ENCODE data around the gene TRIM59. TPM values are rescaled to one million over a fixed set of nuclear protein-coding genes. Genes with fewer than 3 reads are reported as not detected.

TRIM59 gene
- total and polyA plus RNA-seq, 9 of the 15 experiments (the other 6 are each of a cell fraction or from before 2014, with no cell fraction given): 16.8 to 101 (median 34.8) TPM

- TF ChIP-seq, protein P1, sequence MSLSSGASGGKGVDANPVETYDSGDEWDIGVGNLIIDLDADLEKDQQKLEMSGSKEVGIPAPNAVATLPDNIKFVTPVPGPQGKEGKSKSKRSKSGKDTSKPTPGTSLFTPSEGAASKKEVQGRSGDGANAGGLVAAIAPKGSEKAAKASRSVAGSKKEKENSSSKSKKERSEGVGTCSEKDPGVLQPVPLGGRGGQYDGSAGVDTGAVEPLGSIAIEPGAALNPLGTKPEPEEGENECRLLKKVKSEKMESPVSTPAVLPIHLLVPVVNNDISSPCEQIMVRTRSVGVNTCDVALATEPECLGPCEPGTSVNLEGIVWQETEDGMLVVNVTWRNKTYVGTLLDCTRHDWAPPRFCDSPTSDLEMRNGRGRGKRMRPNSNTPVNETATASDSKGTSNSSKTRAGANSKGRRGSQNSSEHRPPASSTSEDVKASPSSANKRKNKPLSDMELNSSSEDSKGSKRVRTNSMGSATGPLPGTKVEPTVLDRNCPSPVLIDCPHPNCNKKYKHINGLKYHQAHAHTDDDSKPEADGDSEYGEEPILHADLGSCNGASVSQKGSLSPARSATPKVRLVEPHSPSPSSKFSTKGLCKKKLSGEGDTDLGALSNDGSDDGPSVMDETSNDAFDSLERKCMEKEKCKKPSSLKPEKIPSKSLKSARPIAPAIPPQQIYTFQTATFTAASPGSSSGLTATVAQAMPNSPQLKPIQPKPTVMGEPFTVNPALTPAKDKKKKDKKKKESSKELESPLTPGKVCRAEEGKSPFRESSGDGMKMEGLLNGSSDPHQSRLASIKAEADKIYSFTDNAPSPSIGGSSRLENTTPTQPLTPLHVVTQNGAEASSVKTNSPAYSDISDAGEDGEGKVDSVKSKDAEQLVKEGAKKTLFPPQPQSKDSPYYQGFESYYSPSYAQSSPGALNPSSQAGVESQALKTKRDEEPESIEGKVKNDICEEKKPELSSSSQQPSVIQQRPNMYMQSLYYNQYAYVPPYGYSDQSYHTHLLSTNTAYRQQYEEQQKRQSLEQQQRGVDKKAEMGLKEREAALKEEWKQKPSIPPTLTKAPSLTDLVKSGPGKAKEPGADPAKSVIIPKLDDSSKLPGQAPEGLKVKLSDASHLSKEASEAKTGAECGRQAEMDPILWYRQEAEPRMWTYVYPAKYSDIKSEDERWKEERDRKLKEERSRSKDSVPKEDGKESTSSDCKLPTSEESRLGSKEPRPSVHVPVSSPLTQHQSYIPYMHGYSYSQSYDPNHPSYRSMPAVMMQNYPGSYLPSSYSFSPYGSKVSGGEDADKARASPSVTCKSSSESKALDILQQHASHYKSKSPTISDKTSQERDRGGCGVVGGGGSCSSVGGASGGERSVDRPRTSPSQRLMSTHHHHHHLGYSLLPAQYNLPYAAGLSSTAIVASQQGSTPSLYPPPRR (CRISPR knock-in tag; IDR thresholded peaks at IDR 0.05; ENCODE audit: borderline replicate concordance): no peak
- no peak for TF ChIP-seq ESRRB (CRISPR knock-in tag; IDR thresholded peaks at IDR 0.05; ENCODE audit: borderline replicate concordance)
- no peak for TF ChIP-seq RBBP5 (IDR thresholded peaks at IDR 0.05; ENCODE audit: borderline replicate concordance, insufficient read depth, low read length, poor library complexity, severe bottlenecking)
- peak in 1 of 2 experiments; percentile 49 for TF ChIP-seq E2F6 (IDR thresholded peaks at IDR 0.05; ENCODE audit: borderline replicate concordance in 1 of 2, extremely low read depth in 1 of 2, insufficient read depth in 1 of 2, insufficient read length in 1 of 2, low read depth in 1 of 2, low read length in 1 of 2, poor library complexity in 1 of 2, severe bottlenecking in 1 of 2)
- no peak for TF ChIP-seq ZNF766 (CRISPR knock-in tag; conservative IDR thresholded peaks at IDR 0.05)
- TF ChIP-seq, protein P2, sequence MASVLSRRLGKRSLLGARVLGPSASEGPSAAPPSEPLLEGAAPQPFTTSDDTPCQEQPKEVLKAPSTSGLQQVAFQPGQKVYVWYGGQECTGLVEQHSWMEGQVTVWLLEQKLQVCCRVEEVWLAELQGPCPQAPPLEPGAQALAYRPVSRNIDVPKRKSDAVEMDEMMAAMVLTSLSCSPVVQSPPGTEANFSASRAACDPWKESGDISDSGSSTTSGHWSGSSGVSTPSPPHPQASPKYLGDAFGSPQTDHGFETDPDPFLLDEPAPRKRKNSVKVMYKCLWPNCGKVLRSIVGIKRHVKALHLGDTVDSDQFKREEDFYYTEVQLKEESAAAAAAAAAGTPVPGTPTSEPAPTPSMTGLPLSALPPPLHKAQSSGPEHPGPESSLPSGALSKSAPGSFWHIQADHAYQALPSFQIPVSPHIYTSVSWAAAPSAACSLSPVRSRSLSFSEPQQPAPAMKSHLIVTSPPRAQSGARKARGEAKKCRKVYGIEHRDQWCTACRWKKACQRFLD (CRISPR knock-in tag; IDR thresholded peaks at IDR 0.05): peak; percentile 58; the same call in 1 of the 2 replicates
- TF ChIP-seq, protein P3, sequence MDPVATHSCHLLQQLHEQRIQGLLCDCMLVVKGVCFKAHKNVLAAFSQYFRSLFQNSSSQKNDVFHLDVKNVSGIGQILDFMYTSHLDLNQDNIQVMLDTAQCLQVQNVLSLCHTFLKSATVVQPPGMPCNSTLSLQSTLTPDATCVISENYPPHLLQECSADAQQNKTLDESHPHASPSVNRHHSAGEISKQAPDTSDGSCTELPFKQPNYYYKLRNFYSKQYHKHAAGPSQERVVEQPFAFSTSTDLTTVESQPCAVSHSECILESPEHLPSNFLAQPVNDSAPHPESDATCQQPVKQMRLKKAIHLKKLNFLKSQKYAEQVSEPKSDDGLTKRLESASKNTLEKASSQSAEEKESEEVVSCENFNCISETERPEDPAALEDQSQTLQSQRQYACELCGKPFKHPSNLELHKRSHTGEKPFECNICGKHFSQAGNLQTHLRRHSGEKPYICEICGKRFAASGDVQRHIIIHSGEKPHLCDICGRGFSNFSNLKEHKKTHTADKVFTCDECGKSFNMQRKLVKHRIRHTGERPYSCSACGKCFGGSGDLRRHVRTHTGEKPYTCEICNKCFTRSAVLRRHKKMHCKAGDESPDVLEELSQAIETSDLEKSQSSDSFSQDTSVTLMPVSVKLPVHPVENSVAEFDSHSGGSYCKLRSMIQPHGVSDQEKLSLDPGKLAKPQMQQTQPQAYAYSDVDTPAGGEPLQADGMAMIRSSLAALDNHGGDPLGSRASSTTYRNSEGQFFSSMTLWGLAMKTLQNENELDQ (CRISPR knock-in tag; IDR thresholded peaks at IDR 0.05; ENCODE audit: borderline replicate concordance): no peak
Measured at GRCh38 chr3:160451602-160452001, 2.0 kb upstream of the TRIM59 start (continued).
